ENCODE results near the gene TRAF2.
"Not testable (repeated sequence)": the region's sequence is repeated elsewhere in the genome, so short reads cannot be mapped to it uniquely, and the experiment has no call there.

The TRAF2 gene

DNA sequence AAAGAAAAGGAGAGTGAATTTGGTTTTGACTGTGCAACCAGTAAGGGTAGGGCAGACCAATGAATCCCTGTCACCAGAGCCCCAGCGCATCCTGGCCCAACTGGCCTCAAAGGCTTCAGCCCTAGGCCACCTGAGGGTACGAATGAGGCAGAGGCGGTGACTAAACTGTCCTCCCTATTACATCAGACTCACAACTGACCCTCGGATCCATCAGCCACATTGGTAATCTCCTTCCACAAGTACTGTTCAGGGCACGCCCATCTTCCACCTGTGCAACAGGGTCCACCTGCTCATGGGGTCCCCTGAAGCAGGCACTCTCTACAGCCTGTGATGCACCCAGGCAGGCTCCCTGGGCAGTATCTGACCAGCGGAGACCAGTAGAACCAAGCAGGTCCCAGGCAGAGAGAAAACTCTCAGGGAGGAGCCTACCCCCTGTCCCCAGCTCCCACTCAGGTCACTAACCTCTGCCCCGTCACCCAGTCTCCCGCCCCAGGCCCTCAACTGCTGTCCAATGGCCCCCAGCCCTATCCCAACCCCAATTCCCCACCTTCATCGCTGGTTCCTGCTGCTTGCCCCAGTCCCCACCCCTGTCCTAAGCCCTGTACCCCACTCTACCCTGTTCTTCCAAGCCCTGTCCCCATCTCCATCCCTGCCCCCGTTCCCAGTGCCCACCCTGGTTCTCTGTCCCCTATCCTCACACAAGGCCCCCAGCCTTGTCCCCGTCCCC is 21.1 kb upstream of the TRAF2 start:
- no peak for ATAC-seq
- TF ChIP-seq GLIS3 (CRISPR knock-in tag; IDR thresholded peaks at IDR 0.05) (no peak), PPARA (CRISPR knock-in tag; IDR thresholded peaks at IDR 0.05; ENCODE audit: borderline replicate concordance) (no peak)

DNA sequence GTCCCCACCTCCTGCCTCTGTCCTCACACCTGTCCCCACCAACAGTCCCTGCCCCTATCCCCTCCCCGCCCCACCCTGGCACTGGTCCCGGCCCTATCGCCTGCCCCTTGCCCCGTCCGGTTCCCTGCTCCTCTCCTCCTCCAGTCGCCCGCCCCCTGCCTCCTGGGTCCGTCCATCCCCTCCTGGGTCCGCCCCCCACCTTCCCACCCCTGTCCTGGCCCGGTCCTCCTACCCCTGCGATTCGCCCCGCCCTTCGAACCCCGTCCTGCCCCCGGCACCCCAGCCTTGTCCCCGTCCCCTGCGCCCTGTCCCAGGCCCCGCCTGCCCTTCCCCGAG is 20.6 kb upstream of the TRAF2 start:
- no peak; the same call in 2 of the 3 replicates for ATAC-seq
- no peak for TF ChIP-seq ARNTL (CRISPR knock-in tag; IDR thresholded peaks at IDR 0.05; ENCODE audit: borderline replicate concordance, low read depth)
- TF ChIP-seq TCF4 (CRISPR knock-in tag; IDR thresholded peaks at IDR 0.05; ENCODE audit: borderline replicate concordance): no peak
- TF ChIP-seq TOX (CRISPR knock-in tag; IDR thresholded peaks at IDR 0.05; ENCODE audit: borderline replicate concordance): no peak
- no peak for TF ChIP-seq ESRRG (CRISPR knock-in tag; IDR thresholded peaks at IDR 0.05)
- no peak for TF ChIP-seq BACH2 (CRISPR knock-in tag; IDR thresholded peaks at IDR 0.05; ENCODE audit: borderline replicate concordance)
- TF ChIP-seq ZNF70 (CRISPR knock-in tag; IDR thresholded peaks at IDR 0.05): no peak

- ATAC-seq: not testable (repeated sequence)
Observed at GRCh38 chr9:136866898-136867421, 19.4 kb upstream of the TRAF2 start.

GRCh38 chr9:136867480-136867879 is 18.8 kb upstream of the TRAF2 start:
- no peak for ATAC-seq
- TF ChIP-seq ZC3H10 (CRISPR knock-in tag; IDR thresholded peaks at IDR 0.05) (no peak), OSR1 (CRISPR knock-in tag; IDR thresholded peaks at IDR 0.05) (no peak), TOX (CRISPR knock-in tag; IDR thresholded peaks at IDR 0.05; ENCODE audit: borderline replicate concordance) (no peak), POU6F1 (CRISPR knock-in tag; IDR thresholded peaks at IDR 0.05; ENCODE audit: borderline replicate concordance, low read depth) (no peak), CSRNP3 (CRISPR knock-in tag; IDR thresholded peaks at IDR 0.05) (no peak), ZNF70 (CRISPR knock-in tag; IDR thresholded peaks at IDR 0.05) (no peak), BACH2 (CRISPR knock-in tag; IDR thresholded peaks at IDR 0.05; ENCODE audit: borderline replicate concordance) (no peak), ZFP3 (CRISPR knock-in tag; IDR thresholded peaks at IDR 0.05) (no peak), ESRRG (CRISPR knock-in tag; IDR thresholded peaks at IDR 0.05) (no peak), ZNF565 (CRISPR knock-in tag; conservative IDR thresholded peaks at IDR 0.05; ENCODE audit: low read depth) (no peak), ARNTL (CRISPR knock-in tag; IDR thresholded peaks at IDR 0.05; ENCODE audit: borderline replicate concordance, low read depth) (no peak), ZFP30 (CRISPR knock-in tag; IDR thresholded peaks at IDR 0.05) (no peak), ISL1 (CRISPR knock-in tag; IDR thresholded peaks at IDR 0.05) (no peak), CSDC2 (CRISPR knock-in tag; IDR thresholded peaks at IDR 0.05) (no peak), ZNF8 (CRISPR knock-in tag; IDR thresholded peaks at IDR 0.05) (no peak), TCF4 (CRISPR knock-in tag; IDR thresholded peaks at IDR 0.05; ENCODE audit: borderline replicate concordance) (no peak), RARB (CRISPR knock-in tag; IDR thresholded peaks at IDR 0.05) (no peak), GLIS3 (CRISPR knock-in tag; IDR thresholded peaks at IDR 0.05) (no peak)
- TF ChIP-seq, protein P1, sequence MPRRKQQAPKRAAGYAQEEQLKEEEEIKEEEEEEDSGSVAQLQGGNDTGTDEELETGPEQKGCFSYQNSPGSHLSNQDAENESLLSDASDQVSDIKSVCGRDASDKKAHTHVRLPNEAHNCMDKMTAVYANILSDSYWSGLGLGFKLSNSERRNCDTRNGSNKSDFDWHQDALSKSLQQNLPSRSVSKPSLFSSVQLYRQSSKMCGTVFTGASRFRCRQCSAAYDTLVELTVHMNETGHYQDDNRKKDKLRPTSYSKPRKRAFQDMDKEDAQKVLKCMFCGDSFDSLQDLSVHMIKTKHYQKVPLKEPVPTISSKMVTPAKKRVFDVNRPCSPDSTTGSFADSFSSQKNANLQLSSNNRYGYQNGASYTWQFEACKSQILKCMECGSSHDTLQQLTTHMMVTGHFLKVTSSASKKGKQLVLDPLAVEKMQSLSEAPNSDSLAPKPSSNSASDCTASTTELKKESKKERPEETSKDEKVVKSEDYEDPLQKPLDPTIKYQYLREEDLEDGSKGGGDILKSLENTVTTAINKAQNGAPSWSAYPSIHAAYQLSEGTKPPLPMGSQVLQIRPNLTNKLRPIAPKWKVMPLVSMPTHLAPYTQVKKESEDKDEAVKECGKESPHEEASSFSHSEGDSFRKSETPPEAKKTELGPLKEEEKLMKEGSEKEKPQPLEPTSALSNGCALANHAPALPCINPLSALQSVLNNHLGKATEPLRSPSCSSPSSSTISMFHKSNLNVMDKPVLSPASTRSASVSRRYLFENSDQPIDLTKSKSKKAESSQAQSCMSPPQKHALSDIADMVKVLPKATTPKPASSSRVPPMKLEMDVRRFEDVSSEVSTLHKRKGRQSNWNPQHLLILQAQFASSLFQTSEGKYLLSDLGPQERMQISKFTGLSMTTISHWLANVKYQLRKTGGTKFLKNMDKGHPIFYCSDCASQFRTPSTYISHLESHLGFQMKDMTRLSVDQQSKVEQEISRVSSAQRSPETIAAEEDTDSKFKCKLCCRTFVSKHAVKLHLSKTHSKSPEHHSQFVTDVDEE (CRISPR knock-in tag; IDR thresholded peaks at IDR 0.05): no peak
- TF ChIP-seq, protein P2, sequence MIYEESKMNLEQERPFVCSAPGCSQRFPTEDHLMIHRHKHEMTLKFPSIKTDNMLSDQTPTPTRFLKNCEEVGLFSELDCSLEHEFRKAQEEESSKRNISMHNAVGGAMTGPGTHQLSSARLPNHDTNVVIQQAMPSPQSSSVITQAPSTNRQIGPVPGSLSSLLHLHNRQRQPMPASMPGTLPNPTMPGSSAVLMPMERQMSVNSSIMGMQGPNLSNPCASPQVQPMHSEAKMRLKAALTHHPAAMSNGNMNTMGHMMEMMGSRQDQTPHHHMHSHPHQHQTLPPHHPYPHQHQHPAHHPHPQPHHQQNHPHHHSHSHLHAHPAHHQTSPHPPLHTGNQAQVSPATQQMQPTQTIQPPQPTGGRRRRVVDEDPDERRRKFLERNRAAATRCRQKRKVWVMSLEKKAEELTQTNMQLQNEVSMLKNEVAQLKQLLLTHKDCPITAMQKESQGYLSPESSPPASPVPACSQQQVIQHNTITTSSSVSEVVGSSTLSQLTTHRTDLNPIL (CRISPR knock-in tag; IDR thresholded peaks at IDR 0.05; ENCODE audit: low read depth): no peak
